ENCODE measurements around the gene CCL11.

- TF ChIP-seq GATA2 (IDR thresholded peaks at IDR 0.05; ENCODE audit: low read depth, low read length) (no peak), GATA3 (IDR thresholded peaks at IDR 0.05; ENCODE audit: low read depth, low read length) (no peak)
Measured at GRCh38 chr17:34319039-34319483, 33.5 kb downstream of the CCL11 start, which contains the start of gene CCL8.

All from SH-SY5Y (cell line).